GM21576 (cell line): ENCODE data around the gene OR1E2.
"Not testable (repeated sequence)": the region's sequence is repeated elsewhere in the genome, so short reads cannot be mapped to it uniquely, and the experiment has no call there.

ENCODE experiments used
- ATAC-seq: cut with Tn5 transposase; IDR thresholded peaks from one replicate; pipeline ENCODE4 v1.9.1; 2021; ENCODE audit warnings: mild to moderate bottlenecking, moderate library complexity; ENCODE audit not compliant: unreplicated experiment

OR1E2 gene

GRCh38 chr17:3433741-3434140 is at the start of gene OR1E2:
Gene OR1E2 (minus strand): TSS chr17:3433841. CDS start chr17:3433841, 0 bp downstream.
- no peak for ATAC-seq

- ATAC-seq: no peak
Observed at GRCh38 chr17:3482852-3483251, 49.2 kb upstream of the OR1E2 start.

- ATAC-seq: no peak
Observed at GRCh38 chr17:3479988-3480387, 46.3 kb upstream of the OR1E2 start.

- no peak for ATAC-seq
Observed at GRCh38 chr17:3475812-3476610, 42.4 kb upstream of the OR1E2 start, which contains the start of gene ASPA. Gene ASPA (plus strand): TSS chr17:3475997. CDS start chr17:3476160, 163 bp downstream.

GRCh38 chr17:3475251-3475685 is 41.6 kb upstream of the OR1E2 start:
- no peak for ATAC-seq

GRCh38 chr17:3474212-3474611 is 40.6 kb upstream of the OR1E2 start:
- ATAC-seq: no peak

- ATAC-seq: no peak
Observed at GRCh38 chr17:3472137-3472536, 38.5 kb upstream of the OR1E2 start.

GRCh38 chr17:3471599-3471998 is 38.0 kb upstream of the OR1E2 start, which contains the start of gene SPATA22:
Gene SPATA22 (minus strand): TSS chr17:3471819. CDS start chr17:3469325, 2,494 bp downstream.
- no peak for ATAC-seq

- no peak for ATAC-seq
Observed at GRCh38 chr17:3469529-3469928, 35.9 kb upstream of the OR1E2 start.

GRCh38 chr17:3466355-3466754 is 32.7 kb upstream of the OR1E2 start:
- not testable (repeated sequence) for ATAC-seq

- ATAC-seq: no peak
Observed at GRCh38 chr17:3448059-3448665, 14.5 kb upstream of the OR1E2 start.

GRCh38 chr17:3447625-3448024 is 14.0 kb upstream of the OR1E2 start:
- ATAC-seq: no peak

GRCh38 chr17:3440451-3440850 is 6.8 kb upstream of the OR1E2 start:
- ATAC-seq: no peak

GRCh38 chr17:3438368-3438767 is 4.7 kb upstream of the OR1E2 start:
- no peak for ATAC-seq

- ATAC-seq: not testable (repeated sequence)
Observed at GRCh38 chr17:3433215-3433614, 426 bp downstream of the OR1E2 start.

- no peak for ATAC-seq
Observed at GRCh38 chr17:3418222-3418621, 15.4 kb downstream of the OR1E2 start.

- ATAC-seq: no peak
Observed at GRCh38 chr17:3415610-3416009, 18.0 kb downstream of the OR1E2 start.

GRCh38 chr17:3412216-3412615 is 21.4 kb downstream of the OR1E2 start:
- not testable (repeated sequence) for ATAC-seq

GRCh38 chr17:3411070-3411469 is 22.6 kb downstream of the OR1E2 start, which contains the start of gene OR3A3:
Gene OR3A3 (plus strand): TSS chr17:3411370.
- no peak for ATAC-seq

- ATAC-seq: not testable (repeated sequence)
Observed at GRCh38 chr17:3403856-3404255, 29.8 kb downstream of the OR1E2 start.

- no peak for ATAC-seq
Observed at GRCh38 chr17:3401786-3402185, 31.9 kb downstream of the OR1E2 start.

GRCh38 chr17:3400055-3400454 is 33.6 kb downstream of the OR1E2 start:
- ATAC-seq: no peak
